A549 (cell line): Measurements from ENCODE around the gene BABAM1.
"Not testable (repeated sequence)": the region's sequence is repeated elsewhere in the genome, so short reads cannot be mapped to it uniquely, and the experiment has no call there.

Experiments used
- CHD4 ChIP-seq: fragments of 200-600 bp; sonication (generic); IDR thresholded peaks from 2 replicates; pipeline ENCODE4 v1.6.1; 2016; ENCODE audit warnings: antibody characterized with exemption, mild to moderate bottlenecking, borderline replicate concordance
- CTCF ChIP-seq: fragments of >200 bp; sonication (Bioruptor Twin); formaldehyde crosslinking; IDR thresholded peaks from 3 replicates; pipeline ENCODE4 v1.5.1; 2016
- EP300 ChIP-seq, 2 experiments: fragments of >200 bp; sonication (Bioruptor Twin); formaldehyde crosslinking; IDR thresholded peaks; 2 replicates in 1 of 2; 3 replicates in 1 of 2; pipeline ENCODE4 v1.6.1; 2016 to 2017
- MYC ChIP-seq: IDR thresholded peaks from 2 replicates; pipeline ENCODE4 v1.6.1; 2012; ENCODE audit warnings: mild to moderate bottlenecking, inconsistent platforms, low read length, improper control_type of control experiment, borderline replicate concordance
- NFE2L2 ChIP-seq: fragments of 150-350 bp; conservative IDR thresholded peaks from 2 replicates; pipeline ENCODE4 v1.6.1; 2014; ENCODE audit warnings: low read length
- NR3C1 ChIP-seq: fragments of >200 bp; sonication (Bioruptor Twin); formaldehyde crosslinking; IDR thresholded peaks from 3 replicates; pipeline ENCODE4 v1.6.1; 2017
- PHF8 ChIP-seq: fragments of 200-600 bp; sonication (generic); IDR thresholded peaks from 2 replicates; pipeline ENCODE4 v1.6.1; 2016; ENCODE audit warnings: low read depth, mild to moderate bottlenecking, antibody characterized with exemption, moderate library complexity, borderline replicate concordance
- POLR2A ChIP-seq: IDR thresholded peaks from 2 replicates; pipeline ENCODE4 v1.6.1; 2012; ENCODE audit warnings: mild to moderate bottlenecking, low read length
- REST ChIP-seq: fragments of 200-600 bp; sonication (generic); IDR thresholded peaks from 2 replicates; pipeline ENCODE4 v1.6.1; 2016; ENCODE audit warnings: antibody characterized with exemption, mild to moderate bottlenecking, moderate library complexity
- SMC3 ChIP-seq: fragments of >200 bp; sonication (Bioruptor Twin); formaldehyde crosslinking; IDR thresholded peaks from 3 replicates; pipeline ENCODE4 v1.6.1; 2018; ENCODE audit warnings: inconsistent platforms
- SREBF2 ChIP-seq: fragments of 450-650 bp; IDR thresholded peaks from 2 replicates; pipeline ENCODE4 v1.6.1; 2014; ENCODE audit warnings: mild to moderate bottlenecking, moderate library complexity
- USF2 ChIP-seq: fragments of 450-650 bp; IDR thresholded peaks from 2 replicates; pipeline ENCODE4 v1.6.1; 2014; ENCODE audit warnings: antibody characterized with exemption
- ZC3H11A ChIP-seq: fragments of 450-650 bp; IDR thresholded peaks from 2 replicates; pipeline ENCODE4 v1.6.1; 2014; ENCODE audit warnings: antibody characterized with exemption, mild to moderate bottlenecking

GRCh38 chr19:17295551-17295950 lies 28.3 kb downstream of the BABAM1 start:
- TF ChIP-seq CHD4; CTCF; POLR2A; PHF8; SREBF2; USF2; EP300 (IDR thresholded peaks at IDR 0.05); ZC3H11A; MYC; NFE2L2; NR3C1; SMC3; REST: not testable (repeated sequence)
